HCT116 (cell line): ENCODE measurements around the gene GAB2.

Source experiments
- EZH2 ChIP-seq: fragments of 200-600 bp; sonication (generic); IDR thresholded peaks from 2 replicates; pipeline ENCODE4 v1.6.1; 2017; ENCODE audit warnings: antibody characterized with exemption, mixed run types
- FOSL1 ChIP-seq: IDR thresholded peaks from 2 replicates; pipeline ENCODE4 v1.6.1; 2012; ENCODE audit warnings: low read depth
- POLR2A ChIP-seq: IDR thresholded peaks from 2 replicates; pipeline ENCODE4 v1.7.0; 2011; ENCODE audit warnings: borderline replicate concordance; ENCODE audit not compliant: insufficient read depth, insufficient read length; ENCODE audit errors: extremely low read depth
- POLR2AphosphoS5 ChIP-seq: IDR thresholded peaks from 2 replicates; pipeline ENCODE4 v1.6.1; 2011; ENCODE audit warnings: mild to moderate bottlenecking, low read depth, low read length, moderate library complexity
- RAD21 ChIP-seq: IDR thresholded peaks from 2 replicates; pipeline ENCODE4 v1.6.1; 2012; ENCODE audit warnings: low read depth, mild to moderate bottlenecking
- SIN3A ChIP-seq: IDR thresholded peaks from 2 replicates; pipeline ENCODE4 v1.6.1; 2012; ENCODE audit warnings: low read depth
- SRF ChIP-seq: IDR thresholded peaks from 2 replicates; pipeline ENCODE4 v1.6.1; 2012; ENCODE audit warnings: low read depth
- YY1 ChIP-seq: IDR thresholded peaks from 2 replicates; pipeline ENCODE4 v1.6.1; 2011; ENCODE audit warnings: low read length, low read depth, moderate library complexity, mild to moderate bottlenecking; ENCODE audit not compliant: insufficient replicate concordance; ENCODE audit errors: extremely low read depth
- TF ChIP-seq, protein P1 (sequence below), 3 experiments: fragments of 200-600 bp in 1 of 3; sonication (generic) in 1 of 3; IDR thresholded peaks in 2 of 3; conservative IDR thresholded peaks in 1 of 3; 2 replicates each; pipeline ENCODE4 v1.5.1; 2012 to 2017; ENCODE audit warnings: low read depth in 2 of 3, low read length in 2 of 3, antibody characterized with exemption in 1 of 3, borderline replicate concordance in 1 of 3, control low read depth in 1 of 3, mild to moderate bottlenecking in 1 of 3, mixed read lengths in 1 of 3, mixed run types in 1 of 3, moderate library complexity in 1 of 3; ENCODE audit not compliant: insufficient read depth in 1 of 3
- TF ChIP-seq, protein P2 (sequence below): IDR thresholded peaks from 2 replicates; pipeline ENCODE4 v1.6.1; 2012; ENCODE audit warnings: low read depth
- TF ChIP-seq, protein P3 (sequence below): IDR thresholded peaks from 2 replicates; pipeline ENCODE4 v1.6.1; 2011; ENCODE audit warnings: mild to moderate bottlenecking, low read length, moderate library complexity; ENCODE audit not compliant: insufficient replicate concordance; ENCODE audit errors: extremely low read depth

- no peak for TF ChIP-seq SIN3A
- TF ChIP-seq POLR2AphosphoS5: no peak
- TF ChIP-seq, protein P1, sequence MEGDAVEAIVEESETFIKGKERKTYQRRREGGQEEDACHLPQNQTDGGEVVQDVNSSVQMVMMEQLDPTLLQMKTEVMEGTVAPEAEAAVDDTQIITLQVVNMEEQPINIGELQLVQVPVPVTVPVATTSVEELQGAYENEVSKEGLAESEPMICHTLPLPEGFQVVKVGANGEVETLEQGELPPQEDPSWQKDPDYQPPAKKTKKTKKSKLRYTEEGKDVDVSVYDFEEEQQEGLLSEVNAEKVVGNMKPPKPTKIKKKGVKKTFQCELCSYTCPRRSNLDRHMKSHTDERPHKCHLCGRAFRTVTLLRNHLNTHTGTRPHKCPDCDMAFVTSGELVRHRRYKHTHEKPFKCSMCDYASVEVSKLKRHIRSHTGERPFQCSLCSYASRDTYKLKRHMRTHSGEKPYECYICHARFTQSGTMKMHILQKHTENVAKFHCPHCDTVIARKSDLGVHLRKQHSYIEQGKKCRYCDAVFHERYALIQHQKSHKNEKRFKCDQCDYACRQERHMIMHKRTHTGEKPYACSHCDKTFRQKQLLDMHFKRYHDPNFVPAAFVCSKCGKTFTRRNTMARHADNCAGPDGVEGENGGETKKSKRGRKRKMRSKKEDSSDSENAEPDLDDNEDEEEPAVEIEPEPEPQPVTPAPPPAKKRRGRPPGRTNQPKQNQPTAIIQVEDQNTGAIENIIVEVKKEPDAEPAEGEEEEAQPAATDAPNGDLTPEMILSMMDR (IDR thresholded peaks at IDR 0.05 in 2 of 3, conservative IDR thresholded peaks at IDR 0.05 in 1 of 3; ENCODE audit: borderline replicate concordance in 1 of 3, insufficient read depth in 1 of 3, low read depth in 2 of 3, low read length in 2 of 3): no peak
- TF ChIP-seq, protein P2, sequence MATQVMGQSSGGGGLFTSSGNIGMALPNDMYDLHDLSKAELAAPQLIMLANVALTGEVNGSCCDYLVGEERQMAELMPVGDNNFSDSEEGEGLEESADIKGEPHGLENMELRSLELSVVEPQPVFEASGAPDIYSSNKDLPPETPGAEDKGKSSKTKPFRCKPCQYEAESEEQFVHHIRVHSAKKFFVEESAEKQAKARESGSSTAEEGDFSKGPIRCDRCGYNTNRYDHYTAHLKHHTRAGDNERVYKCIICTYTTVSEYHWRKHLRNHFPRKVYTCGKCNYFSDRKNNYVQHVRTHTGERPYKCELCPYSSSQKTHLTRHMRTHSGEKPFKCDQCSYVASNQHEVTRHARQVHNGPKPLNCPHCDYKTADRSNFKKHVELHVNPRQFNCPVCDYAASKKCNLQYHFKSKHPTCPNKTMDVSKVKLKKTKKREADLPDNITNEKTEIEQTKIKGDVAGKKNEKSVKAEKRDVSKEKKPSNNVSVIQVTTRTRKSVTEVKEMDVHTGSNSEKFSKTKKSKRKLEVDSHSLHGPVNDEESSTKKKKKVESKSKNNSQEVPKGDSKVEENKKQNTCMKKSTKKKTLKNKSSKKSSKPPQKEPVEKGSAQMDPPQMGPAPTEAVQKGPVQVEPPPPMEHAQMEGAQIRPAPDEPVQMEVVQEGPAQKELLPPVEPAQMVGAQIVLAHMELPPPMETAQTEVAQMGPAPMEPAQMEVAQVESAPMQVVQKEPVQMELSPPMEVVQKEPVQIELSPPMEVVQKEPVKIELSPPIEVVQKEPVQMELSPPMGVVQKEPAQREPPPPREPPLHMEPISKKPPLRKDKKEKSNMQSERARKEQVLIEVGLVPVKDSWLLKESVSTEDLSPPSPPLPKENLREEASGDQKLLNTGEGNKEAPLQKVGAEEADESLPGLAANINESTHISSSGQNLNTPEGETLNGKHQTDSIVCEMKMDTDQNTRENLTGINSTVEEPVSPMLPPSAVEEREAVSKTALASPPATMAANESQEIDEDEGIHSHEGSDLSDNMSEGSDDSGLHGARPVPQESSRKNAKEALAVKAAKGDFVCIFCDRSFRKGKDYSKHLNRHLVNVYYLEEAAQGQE: no peak
- no peak for TF ChIP-seq POLR2A
- no peak for TF ChIP-seq RAD21
- no peak for TF ChIP-seq EZH2
- TF ChIP-seq, protein P3, sequence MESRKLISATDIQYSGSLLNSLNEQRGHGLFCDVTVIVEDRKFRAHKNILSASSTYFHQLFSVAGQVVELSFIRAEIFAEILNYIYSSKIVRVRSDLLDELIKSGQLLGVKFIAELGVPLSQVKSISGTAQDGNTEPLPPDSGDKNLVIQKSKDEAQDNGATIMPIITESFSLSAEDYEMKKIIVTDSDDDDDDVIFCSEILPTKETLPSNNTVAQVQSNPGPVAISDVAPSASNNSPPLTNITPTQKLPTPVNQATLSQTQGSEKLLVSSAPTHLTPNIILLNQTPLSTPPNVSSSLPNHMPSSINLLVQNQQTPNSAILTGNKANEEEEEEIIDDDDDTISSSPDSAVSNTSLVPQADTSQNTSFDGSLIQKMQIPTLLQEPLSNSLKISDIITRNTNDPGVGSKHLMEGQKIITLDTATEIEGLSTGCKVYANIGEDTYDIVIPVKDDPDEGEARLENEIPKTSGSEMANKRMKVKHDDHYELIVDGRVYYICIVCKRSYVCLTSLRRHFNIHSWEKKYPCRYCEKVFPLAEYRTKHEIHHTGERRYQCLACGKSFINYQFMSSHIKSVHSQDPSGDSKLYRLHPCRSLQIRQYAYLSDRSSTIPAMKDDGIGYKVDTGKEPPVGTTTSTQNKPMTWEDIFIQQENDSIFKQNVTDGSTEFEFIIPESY: no peak
- no peak for TF ChIP-seq FOSL1
- TF ChIP-seq SRF: no peak
- TF ChIP-seq YY1: no peak
Observed at GRCh38 chr11:78438298-78438975, 20.8 kb upstream of the GAB2 start.
